GM23338 (cell line): ENCODE data around the gene UNK. TPM values are rescaled to one million over a fixed set of nuclear protein-coding genes. Genes with fewer than 3 reads are reported as not detected.

Experiments
- ATAC-seq: fragments of 200-7000 bp; cut with Tn5 transposase; 3 replicates; pipeline ENCODE4 v1.9.1; 2020
- DNase-seq: peaks from one replicate; pipeline ENCODE4 v3.0.0-alpha.2; 2015; ENCODE audit warnings: low spot score
- H2AFZ ChIP-seq: fragments of 200-600 bp; sonication (generic); 2 replicates; pipeline ENCODE4 v1.8.0; 2016; ENCODE audit warnings: antibody characterized with exemption, mild to moderate bottlenecking, moderate library complexity
- H3F3A ChIP-seq: fragments of 200-600 bp; sonication (generic); replicated peaks from 2 replicates; pipeline ENCODE4 v1.8.0; 2017; ENCODE audit warnings: antibody characterized with exemption, mixed run types, low read depth
- H3K27ac ChIP-seq: fragments of 200-600 bp; sonication (generic); 2 replicates; pipeline ENCODE4 v1.6.1; 2016; ENCODE audit warnings: low read depth
- H3K27me3 ChIP-seq: fragments of 200-600 bp; sonication (generic); 2 replicates; pipeline ENCODE4 v1.8.0; 2016; ENCODE audit warnings: mild to moderate bottlenecking, mixed run types, moderate library complexity; ENCODE audit not compliant: insufficient read depth
- H3K36me3 ChIP-seq: fragments of 200-600 bp; sonication (generic); 2 replicates; pipeline ENCODE4 v1.8.0; 2016; ENCODE audit warnings: mild to moderate bottlenecking; ENCODE audit not compliant: insufficient read depth
- H3K4me1 ChIP-seq: fragments of 200-600 bp; sonication (generic); 2 replicates; pipeline ENCODE4 v1.8.0; 2016; ENCODE audit warnings: mild to moderate bottlenecking, moderate library complexity; ENCODE audit not compliant: insufficient read depth
- H3K4me2 ChIP-seq: fragments of 200-600 bp; sonication (generic); 2 replicates; pipeline ENCODE4 v1.7.1; 2017; ENCODE audit warnings: mixed run types
- H3K4me3 ChIP-seq: fragments of 200-600 bp; sonication (generic); 2 replicates; pipeline ENCODE4 v1.6.1; 2016; ENCODE audit warnings: mixed run types
- H3K79me2 ChIP-seq: fragments of 200-600 bp; sonication (generic); replicated peaks from 2 replicates; pipeline ENCODE4 v1.8.0; 2017; ENCODE audit warnings: mild to moderate bottlenecking; ENCODE audit not compliant: insufficient read depth
- H3K9me2 ChIP-seq: fragments of 200-600 bp; sonication (generic); 2 replicates; pipeline ENCODE4 v1.8.0; 2017; ENCODE audit not compliant: insufficient read depth
- H4K20me1 ChIP-seq: fragments of 200-600 bp; sonication (generic); replicated peaks from 2 replicates; pipeline ENCODE4 v1.8.0; 2017; ENCODE audit warnings: mild to moderate bottlenecking; ENCODE audit not compliant: insufficient read depth
- H3K27ac Mint-ChIP-seq: 2 replicates; pipeline ENCODE4 v1.8.0; 2020; ENCODE audit warnings: inconsistent platforms, mild to moderate bottlenecking, moderate library complexity, mixed read lengths
- H3K27me3 Mint-ChIP-seq: 3 replicates; pipeline ENCODE4 v1.8.0; 2022; ENCODE audit warnings: low read depth, mild to moderate bottlenecking, moderate library complexity, mixed read lengths, inconsistent platforms; ENCODE audit not compliant: insufficient read depth, poor library complexity
- H3K36me3 Mint-ChIP-seq: 3 replicates; pipeline ENCODE4 v1.8.0; 2021; ENCODE audit warnings: low read depth, mild to moderate bottlenecking, inconsistent platforms, moderate library complexity, mixed read lengths
- H3K4me1 Mint-ChIP-seq: 3 replicates; pipeline ENCODE4 v1.8.0; 2020; ENCODE audit warnings: mild to moderate bottlenecking, inconsistent platforms, mixed read lengths
- H3K4me3 Mint-ChIP-seq: 3 replicates; pipeline ENCODE4 v1.8.0; 2021; ENCODE audit warnings: moderate library complexity, mild to moderate bottlenecking, inconsistent platforms, mixed read lengths
- H3K9me3 Mint-ChIP-seq: 3 replicates; pipeline ENCODE4 v1.8.0; 2020; ENCODE audit warnings: moderate library complexity, mild to moderate bottlenecking, inconsistent platforms, mixed read lengths
- CREB1 ChIP-seq: fragments of 250-450 bp; sonication (Bioruptor Pico); IDR thresholded peaks from 2 replicates; pipeline ENCODE4 v1.5.0; 2020; ENCODE audit warnings: low read depth, mild to moderate bottlenecking, moderate library complexity
- EZH2 ChIP-seq: fragments of 200-600 bp; sonication (generic); IDR thresholded peaks from one replicate; pipeline ENCODE4 v1.8.0; 2017; ENCODE audit warnings: antibody characterized with exemption, mild to moderate bottlenecking, low read depth; ENCODE audit not compliant: unreplicated experiment
- EZH2phosphoT487 ChIP-seq: fragments of 200-600 bp; sonication (generic); IDR thresholded peaks from one replicate; pipeline ENCODE4 v1.8.1; 2018; ENCODE audit warnings: antibody characterized with exemption; ENCODE audit not compliant: unreplicated experiment
- JUNB ChIP-seq: IDR thresholded peaks from one replicate; pipeline ENCODE4 v1.6.1; 2016; ENCODE audit warnings: antibody characterized with exemption; ENCODE audit not compliant: unreplicated experiment
- NANOG ChIP-seq: IDR thresholded peaks from 2 replicates; pipeline ENCODE4 v1.6.1; 2016; ENCODE audit warnings: antibody characterized with exemption, borderline replicate concordance
- POLR2AphosphoS5 ChIP-seq: IDR thresholded peaks from 2 replicates; pipeline ENCODE4 v1.6.1; 2016; ENCODE audit warnings: antibody characterized with exemption, low read depth
- STAT1 ChIP-seq: IDR thresholded peaks from one replicate; pipeline ENCODE4 v1.6.1; 2016; ENCODE audit warnings: antibody characterized with exemption; ENCODE audit not compliant: unreplicated experiment
- ZNF114 ChIP-seq: fragments of 250-450 bp; sonication (Bioruptor Pico); IDR thresholded peaks from 2 replicates; pipeline ENCODE4 v1.5.0; 2020; ENCODE audit warnings: mild to moderate bottlenecking, moderate library complexity
- ZNF331 ChIP-seq: fragments of 250-450 bp; sonication (Bioruptor Pico); IDR thresholded peaks from 2 replicates; pipeline ENCODE4 v1.5.0; 2020; ENCODE audit warnings: low read depth, mild to moderate bottlenecking, moderate library complexity
- polyA plus RNA-seq: library from polyadenylated mRNA; unstranded; fragments of >200 nt; fragmentation: Nextera tagmentation; extraction: Ambion mirVana; gene quantifications from 2 replicates; pipeline ENCODE4 v1.2.1, GENCODE V29; 2016
- total RNA-seq: library from RNA; depleted of rRNA; stranded (reverse); fragments of >200 nt; shearing (Covaris generic); gene quantifications from 2 replicates; pipeline ENCODE4 v1.2.3, GENCODE V29; 2014
- TF ChIP-seq, protein P1 (sequence below), 2 experiments: fragments of 200-600 bp in 1 of 2; sonication (generic) in 1 of 2; conservative IDR thresholded peaks; 2 replicates each; pipeline versions ENCODE4 v1.5.1 to v1.6.1; 2016 to 2017; ENCODE audit warnings: antibody characterized with exemption in 2 of 2, low read depth in 2 of 2, mild to moderate bottlenecking in 2 of 2, moderate library complexity in 1 of 2
- TF ChIP-seq, protein P2 (sequence below): IDR thresholded peaks from 2 replicates; pipeline ENCODE4 v1.6.1; 2016; ENCODE audit warnings: antibody characterized with exemption
- TF ChIP-seq, protein P3 (sequence below): IDR thresholded peaks from one replicate; pipeline ENCODE4 v1.6.1; 2018; ENCODE audit warnings: antibody characterized with exemption; ENCODE audit not compliant: unreplicated experiment
- TF ChIP-seq, protein P4 (sequence below): fragments of 250-450 bp; sonication (Bioruptor Pico); IDR thresholded peaks from 2 replicates; pipeline ENCODE4 v1.5.0; 2020; ENCODE audit warnings: mild to moderate bottlenecking, moderate library complexity

UNK gene
- total and polyA plus RNA-seq, 2 experiments from 2014 or later, result 21.8 to 65.2 TPM

DNA sequence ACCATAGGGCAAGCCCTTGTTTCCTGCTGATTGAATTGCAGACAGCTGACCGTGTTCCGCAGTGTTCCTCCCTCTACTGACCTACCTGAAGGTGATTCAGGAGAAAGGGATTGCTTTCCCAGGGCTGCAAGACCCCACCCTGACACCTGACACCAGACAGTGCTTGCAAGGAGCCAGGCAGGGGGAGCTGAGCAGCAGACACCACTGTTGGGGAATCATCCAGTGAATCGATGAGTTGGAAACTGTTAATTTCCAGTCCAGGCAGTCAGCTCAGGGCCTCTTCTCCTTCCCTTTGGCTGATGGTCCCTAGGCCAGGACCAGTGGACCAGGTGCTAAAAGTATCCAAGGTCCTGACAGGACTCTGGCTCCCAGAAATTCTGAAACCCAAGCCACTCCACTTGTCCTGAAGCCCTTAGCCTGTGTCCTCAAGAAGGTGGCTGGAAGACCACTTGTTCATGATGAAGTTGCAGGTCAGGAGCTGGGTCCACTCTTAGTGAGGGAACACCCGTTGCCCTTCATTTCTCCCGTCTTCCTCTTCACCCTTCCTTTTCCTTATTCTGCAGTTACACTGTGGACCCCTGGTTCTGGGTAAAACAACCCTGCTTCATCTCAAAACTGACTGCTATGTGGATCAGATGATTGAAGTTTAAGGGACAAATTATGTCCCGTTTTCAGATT lies 9.5 kb upstream of the UNK start:
- Histone ChIP-seq H3K4me3 (no peak overlapping the region), H3K4me1 (peaks cover 10% of the 10 kb centered on the region), H3K27me3 (no peaks in the 10 kb centered on the region), H4K20me1 (peaks cover 18% of the 10 kb centered on the region), H3K79me2 (peaks cover 22% of the 10 kb centered on the region), H2AFZ (no peak overlapping the region), H3K4me2 (no peak overlapping the region), H3F3A (peaks cover 31% of the 10 kb centered on the region), H3K9me2 (no peaks in the 10 kb centered on the region), H3K27ac (peak overlapping the region; percentile 18; the same call in 1 of the 2 replicates), H3K36me3 (peaks cover 17% of the 10 kb centered on the region; the same call in 1 of the 2 replicates)
- no peak for TF ChIP-seq NANOG
- TF ChIP-seq, protein P1, sequence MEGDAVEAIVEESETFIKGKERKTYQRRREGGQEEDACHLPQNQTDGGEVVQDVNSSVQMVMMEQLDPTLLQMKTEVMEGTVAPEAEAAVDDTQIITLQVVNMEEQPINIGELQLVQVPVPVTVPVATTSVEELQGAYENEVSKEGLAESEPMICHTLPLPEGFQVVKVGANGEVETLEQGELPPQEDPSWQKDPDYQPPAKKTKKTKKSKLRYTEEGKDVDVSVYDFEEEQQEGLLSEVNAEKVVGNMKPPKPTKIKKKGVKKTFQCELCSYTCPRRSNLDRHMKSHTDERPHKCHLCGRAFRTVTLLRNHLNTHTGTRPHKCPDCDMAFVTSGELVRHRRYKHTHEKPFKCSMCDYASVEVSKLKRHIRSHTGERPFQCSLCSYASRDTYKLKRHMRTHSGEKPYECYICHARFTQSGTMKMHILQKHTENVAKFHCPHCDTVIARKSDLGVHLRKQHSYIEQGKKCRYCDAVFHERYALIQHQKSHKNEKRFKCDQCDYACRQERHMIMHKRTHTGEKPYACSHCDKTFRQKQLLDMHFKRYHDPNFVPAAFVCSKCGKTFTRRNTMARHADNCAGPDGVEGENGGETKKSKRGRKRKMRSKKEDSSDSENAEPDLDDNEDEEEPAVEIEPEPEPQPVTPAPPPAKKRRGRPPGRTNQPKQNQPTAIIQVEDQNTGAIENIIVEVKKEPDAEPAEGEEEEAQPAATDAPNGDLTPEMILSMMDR (conservative IDR thresholded peaks at IDR 0.05; ENCODE audit: low read depth in 2 of 2), result no peak
- TF ChIP-seq ZNF331 (CRISPR knock-in tag), result no peak
- TF ChIP-seq CREB1 (CRISPR knock-in tag), result no peak
- no peak for TF ChIP-seq EZH2
- no peak for TF ChIP-seq EZH2phosphoT487
- TF ChIP-seq ZNF114 (CRISPR knock-in tag), result no peak
- no peak for TF ChIP-seq POLR2AphosphoS5
- TF ChIP-seq JUNB, result no peak
- TF ChIP-seq, protein P2, sequence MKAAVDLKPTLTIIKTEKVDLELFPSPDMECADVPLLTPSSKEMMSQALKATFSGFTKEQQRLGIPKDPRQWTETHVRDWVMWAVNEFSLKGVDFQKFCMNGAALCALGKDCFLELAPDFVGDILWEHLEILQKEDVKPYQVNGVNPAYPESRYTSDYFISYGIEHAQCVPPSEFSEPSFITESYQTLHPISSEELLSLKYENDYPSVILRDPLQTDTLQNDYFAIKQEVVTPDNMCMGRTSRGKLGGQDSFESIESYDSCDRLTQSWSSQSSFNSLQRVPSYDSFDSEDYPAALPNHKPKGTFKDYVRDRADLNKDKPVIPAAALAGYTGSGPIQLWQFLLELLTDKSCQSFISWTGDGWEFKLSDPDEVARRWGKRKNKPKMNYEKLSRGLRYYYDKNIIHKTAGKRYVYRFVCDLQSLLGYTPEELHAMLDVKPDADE, result no peak
- TF ChIP-seq, protein P3, sequence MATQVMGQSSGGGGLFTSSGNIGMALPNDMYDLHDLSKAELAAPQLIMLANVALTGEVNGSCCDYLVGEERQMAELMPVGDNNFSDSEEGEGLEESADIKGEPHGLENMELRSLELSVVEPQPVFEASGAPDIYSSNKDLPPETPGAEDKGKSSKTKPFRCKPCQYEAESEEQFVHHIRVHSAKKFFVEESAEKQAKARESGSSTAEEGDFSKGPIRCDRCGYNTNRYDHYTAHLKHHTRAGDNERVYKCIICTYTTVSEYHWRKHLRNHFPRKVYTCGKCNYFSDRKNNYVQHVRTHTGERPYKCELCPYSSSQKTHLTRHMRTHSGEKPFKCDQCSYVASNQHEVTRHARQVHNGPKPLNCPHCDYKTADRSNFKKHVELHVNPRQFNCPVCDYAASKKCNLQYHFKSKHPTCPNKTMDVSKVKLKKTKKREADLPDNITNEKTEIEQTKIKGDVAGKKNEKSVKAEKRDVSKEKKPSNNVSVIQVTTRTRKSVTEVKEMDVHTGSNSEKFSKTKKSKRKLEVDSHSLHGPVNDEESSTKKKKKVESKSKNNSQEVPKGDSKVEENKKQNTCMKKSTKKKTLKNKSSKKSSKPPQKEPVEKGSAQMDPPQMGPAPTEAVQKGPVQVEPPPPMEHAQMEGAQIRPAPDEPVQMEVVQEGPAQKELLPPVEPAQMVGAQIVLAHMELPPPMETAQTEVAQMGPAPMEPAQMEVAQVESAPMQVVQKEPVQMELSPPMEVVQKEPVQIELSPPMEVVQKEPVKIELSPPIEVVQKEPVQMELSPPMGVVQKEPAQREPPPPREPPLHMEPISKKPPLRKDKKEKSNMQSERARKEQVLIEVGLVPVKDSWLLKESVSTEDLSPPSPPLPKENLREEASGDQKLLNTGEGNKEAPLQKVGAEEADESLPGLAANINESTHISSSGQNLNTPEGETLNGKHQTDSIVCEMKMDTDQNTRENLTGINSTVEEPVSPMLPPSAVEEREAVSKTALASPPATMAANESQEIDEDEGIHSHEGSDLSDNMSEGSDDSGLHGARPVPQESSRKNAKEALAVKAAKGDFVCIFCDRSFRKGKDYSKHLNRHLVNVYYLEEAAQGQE, result no peak
- TF ChIP-seq, protein P4, sequence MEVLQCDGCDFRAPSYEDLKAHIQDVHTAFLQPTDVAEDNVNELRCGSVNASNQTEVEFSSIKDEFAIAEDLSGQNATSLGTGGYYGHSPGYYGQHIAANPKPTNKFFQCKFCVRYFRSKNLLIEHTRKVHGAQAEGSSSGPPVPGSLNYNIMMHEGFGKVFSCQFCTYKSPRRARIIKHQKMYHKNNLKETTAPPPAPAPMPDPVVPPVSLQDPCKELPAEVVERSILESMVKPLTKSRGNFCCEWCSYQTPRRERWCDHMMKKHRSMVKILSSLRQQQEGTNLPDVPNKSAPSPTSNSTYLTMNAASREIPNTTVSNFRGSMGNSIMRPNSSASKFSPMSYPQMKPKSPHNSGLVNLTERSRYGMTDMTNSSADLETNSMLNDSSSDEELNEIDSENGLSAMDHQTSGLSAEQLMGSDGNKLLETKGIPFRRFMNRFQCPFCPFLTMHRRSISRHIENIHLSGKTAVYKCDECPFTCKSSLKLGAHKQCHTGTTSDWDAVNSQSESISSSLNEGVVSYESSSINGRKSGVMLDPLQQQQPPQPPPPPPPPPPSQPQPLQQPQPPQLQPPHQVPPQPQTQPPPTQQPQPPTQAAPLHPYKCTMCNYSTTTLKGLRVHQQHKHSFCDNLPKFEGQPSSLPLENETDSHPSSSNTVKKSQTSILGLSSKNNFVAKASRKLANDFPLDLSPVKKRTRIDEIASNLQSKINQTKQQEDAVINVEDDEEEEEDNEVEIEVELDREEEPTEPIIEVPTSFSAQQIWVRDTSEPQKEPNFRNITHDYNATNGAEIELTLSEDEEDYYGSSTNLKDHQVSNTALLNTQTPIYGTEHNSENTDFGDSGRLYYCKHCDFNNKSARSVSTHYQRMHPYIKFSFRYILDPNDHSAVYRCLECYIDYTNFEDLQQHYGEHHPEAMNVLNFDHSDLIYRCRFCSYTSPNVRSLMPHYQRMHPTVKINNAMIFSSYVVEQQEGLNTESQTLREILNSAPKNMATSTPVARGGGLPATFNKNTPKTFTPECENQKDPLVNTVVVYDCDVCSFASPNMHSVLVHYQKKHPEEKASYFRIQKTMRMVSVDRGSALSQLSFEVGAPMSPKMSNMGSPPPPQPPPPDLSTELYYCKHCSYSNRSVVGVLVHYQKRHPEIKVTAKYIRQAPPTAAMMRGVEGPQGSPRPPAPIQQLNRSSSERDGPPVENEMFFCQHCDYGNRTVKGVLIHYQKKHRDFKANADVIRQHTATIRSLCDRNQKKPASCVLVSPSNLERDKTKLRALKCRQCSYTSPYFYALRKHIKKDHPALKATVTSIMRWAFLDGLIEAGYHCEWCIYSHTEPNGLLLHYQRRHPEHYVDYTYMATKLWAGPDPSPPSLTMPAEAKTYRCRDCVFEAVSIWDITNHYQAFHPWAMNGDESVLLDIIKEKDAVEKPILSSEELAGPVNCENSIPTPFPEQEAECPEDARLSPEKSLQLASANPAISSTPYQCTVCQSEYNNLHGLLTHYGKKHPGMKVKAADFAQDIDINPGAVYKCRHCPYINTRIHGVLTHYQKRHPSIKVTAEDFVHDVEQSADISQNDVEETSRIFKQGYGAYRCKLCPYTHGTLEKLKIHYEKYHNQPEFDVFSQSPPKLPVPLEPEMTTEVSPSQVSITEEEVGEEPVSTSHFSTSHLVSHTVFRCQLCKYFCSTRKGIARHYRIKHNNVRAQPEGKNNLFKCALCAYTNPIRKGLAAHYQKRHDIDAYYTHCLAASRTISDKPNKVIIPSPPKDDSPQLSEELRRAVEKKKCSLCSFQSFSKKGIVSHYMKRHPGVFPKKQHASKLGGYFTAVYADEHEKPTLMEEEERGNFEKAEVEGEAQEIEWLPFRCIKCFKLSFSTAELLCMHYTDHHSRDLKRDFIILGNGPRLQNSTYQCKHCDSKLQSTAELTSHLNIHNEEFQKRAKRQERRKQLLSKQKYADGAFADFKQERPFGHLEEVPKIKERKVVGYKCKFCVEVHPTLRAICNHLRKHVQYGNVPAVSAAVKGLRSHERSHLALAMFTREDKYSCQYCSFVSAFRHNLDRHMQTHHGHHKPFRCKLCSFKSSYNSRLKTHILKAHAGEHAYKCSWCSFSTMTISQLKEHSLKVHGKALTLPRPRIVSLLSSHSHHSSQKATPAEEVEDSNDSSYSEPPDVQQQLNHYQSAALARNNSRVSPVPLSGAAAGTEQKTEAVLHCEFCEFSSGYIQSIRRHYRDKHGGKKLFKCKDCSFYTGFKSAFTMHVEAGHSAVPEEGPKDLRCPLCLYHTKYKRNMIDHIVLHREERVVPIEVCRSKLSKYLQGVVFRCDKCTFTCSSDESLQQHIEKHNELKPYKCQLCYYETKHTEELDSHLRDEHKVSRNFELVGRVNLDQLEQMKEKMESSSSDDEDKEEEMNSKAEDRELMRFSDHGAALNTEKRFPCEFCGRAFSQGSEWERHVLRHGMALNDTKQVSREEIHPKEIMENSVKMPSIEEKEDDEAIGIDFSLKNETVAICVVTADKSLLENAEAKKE (CRISPR knock-in tag), result no peak
- TF ChIP-seq STAT1, result no peak
- DNase-seq, result peak; percentile 62
- H3K4me3 Mint-ChIP-seq, result peak overlapping the region; percentile 27; the same call in 1 of the 3 replicates
- peaks cover 4% of the 10 kb centered on the region; the same call in 2 of the 3 replicates for H3K9me3 Mint-ChIP-seq
- ATAC-seq, result peak; percentile 6
- peaks cover 50% of the 10 kb centered on the region for H3K27me3 Mint-ChIP-seq
- H3K36me3 Mint-ChIP-seq, result peaks cover 46% of the 10 kb centered on the region
- H3K27ac Mint-ChIP-seq, result no peak overlapping the region
- H3K4me1 Mint-ChIP-seq, result peaks cover 45% of the 10 kb centered on the region
